Mammary epithelial cell (primary cell): ENCODE measurements around the gene ZNF236.

ENCODE experiments used
- EZH2 ChIP-seq: IDR thresholded peaks from 2 replicates; pipeline ENCODE4 v1.6.1; 2012; ENCODE audit warnings: low read length, inconsistent platforms, borderline replicate concordance
- TF ChIP-seq, protein P1 (sequence below), 2 donors: IDR thresholded peaks in 1 of 2; conservative IDR thresholded peaks in 1 of 2; 2 replicates each; pipeline ENCODE4 v1.5.1; 2011 to 2012; ENCODE audit warnings: inconsistent platforms in 2 of 2, low read length in 2 of 2, mild to moderate bottlenecking in 2 of 2, control low read depth in 1 of 2, low read depth in 1 of 2; ENCODE audit not compliant: insufficient read depth in 1 of 2; ENCODE audit errors: extremely low read depth in 1 of 2

DNA sequence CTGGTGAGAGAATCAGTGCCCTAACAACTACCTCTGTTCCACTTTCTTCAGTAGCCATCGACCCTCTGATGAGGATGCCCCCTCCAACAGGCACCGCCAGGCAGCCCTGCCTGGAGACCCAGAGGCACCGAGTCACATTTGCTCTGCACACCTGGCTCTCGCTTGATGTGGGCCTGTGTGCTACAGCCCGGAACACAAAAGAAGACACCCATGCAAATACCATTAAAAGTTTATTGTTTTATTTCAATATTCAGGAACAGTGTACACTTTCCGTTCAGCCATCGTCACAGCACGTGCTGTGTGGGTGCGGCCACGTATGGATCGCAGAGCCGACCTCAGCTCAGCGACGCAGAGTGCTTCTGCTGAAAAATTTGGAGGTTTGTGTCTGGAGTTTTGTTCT lies 156.3 kb downstream of the ZNF236 start:
- TF ChIP-seq, protein P1, sequence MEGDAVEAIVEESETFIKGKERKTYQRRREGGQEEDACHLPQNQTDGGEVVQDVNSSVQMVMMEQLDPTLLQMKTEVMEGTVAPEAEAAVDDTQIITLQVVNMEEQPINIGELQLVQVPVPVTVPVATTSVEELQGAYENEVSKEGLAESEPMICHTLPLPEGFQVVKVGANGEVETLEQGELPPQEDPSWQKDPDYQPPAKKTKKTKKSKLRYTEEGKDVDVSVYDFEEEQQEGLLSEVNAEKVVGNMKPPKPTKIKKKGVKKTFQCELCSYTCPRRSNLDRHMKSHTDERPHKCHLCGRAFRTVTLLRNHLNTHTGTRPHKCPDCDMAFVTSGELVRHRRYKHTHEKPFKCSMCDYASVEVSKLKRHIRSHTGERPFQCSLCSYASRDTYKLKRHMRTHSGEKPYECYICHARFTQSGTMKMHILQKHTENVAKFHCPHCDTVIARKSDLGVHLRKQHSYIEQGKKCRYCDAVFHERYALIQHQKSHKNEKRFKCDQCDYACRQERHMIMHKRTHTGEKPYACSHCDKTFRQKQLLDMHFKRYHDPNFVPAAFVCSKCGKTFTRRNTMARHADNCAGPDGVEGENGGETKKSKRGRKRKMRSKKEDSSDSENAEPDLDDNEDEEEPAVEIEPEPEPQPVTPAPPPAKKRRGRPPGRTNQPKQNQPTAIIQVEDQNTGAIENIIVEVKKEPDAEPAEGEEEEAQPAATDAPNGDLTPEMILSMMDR (conservative IDR thresholded peaks at IDR 0.05 in 1 of 2, IDR thresholded peaks at IDR 0.05 in 1 of 2; ENCODE audit: extremely low read depth in 1 of 2, insufficient read depth in 1 of 2, low read depth in 1 of 2, low read length in 2 of 2) = no peak
- no peak for TF ChIP-seq EZH2
